ENCODE results near the gene SH3YL1. TPM values are rescaled to one million over a fixed set of nuclear protein-coding genes. Genes with fewer than 3 reads are reported as not detected.

The SH3YL1 gene
- total RNA-seq, 6 experiments from 2014 or later, result 9.9 to 14.2 (median 12.7) TPM

DNA sequence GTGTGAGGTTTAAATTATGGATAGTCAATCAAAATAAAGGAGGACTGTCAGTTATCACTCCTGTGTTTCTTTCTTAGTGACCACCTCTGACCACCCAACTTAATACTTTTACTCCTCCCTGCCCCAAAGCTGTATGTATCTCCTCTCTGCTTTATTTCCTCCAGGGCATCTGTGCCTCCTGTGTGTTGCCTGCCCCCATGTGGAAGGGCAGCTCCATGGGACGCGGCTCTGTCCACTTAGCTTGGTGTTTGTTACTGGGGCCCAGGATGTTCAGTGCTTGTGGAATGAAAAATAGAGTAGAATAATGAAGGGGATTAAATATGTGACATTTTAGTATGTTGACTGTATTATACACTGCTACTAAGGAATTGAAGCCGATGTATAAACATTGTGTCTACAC, 10.7 kb upstream of the SH3YL1 start:
- peaks cover 25% of the 10 kb centered on the region for H3K36me3 Mint-ChIP-seq (ENCODE audit: low read depth)
- no peaks in the 10 kb centered on the region; the same call in 1 of the 2 replicates for H3K27me3 Mint-ChIP-seq (ENCODE audit: insufficient read depth)
- TF ChIP-seq, protein P1, sequence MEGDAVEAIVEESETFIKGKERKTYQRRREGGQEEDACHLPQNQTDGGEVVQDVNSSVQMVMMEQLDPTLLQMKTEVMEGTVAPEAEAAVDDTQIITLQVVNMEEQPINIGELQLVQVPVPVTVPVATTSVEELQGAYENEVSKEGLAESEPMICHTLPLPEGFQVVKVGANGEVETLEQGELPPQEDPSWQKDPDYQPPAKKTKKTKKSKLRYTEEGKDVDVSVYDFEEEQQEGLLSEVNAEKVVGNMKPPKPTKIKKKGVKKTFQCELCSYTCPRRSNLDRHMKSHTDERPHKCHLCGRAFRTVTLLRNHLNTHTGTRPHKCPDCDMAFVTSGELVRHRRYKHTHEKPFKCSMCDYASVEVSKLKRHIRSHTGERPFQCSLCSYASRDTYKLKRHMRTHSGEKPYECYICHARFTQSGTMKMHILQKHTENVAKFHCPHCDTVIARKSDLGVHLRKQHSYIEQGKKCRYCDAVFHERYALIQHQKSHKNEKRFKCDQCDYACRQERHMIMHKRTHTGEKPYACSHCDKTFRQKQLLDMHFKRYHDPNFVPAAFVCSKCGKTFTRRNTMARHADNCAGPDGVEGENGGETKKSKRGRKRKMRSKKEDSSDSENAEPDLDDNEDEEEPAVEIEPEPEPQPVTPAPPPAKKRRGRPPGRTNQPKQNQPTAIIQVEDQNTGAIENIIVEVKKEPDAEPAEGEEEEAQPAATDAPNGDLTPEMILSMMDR (IDR thresholded peaks at IDR 0.05), result no peak
- DNase-seq, result no peak
- no peak overlapping the region for H3K27ac Mint-ChIP-seq
- peaks cover 16% of the 10 kb centered on the region for H3K4me1 Mint-ChIP-seq (ENCODE audit: low read depth)
- H3K4me3 Mint-ChIP-seq, result no peak overlapping the region
- no peaks in the 10 kb centered on the region for H3K9me3 Mint-ChIP-seq

DNA sequence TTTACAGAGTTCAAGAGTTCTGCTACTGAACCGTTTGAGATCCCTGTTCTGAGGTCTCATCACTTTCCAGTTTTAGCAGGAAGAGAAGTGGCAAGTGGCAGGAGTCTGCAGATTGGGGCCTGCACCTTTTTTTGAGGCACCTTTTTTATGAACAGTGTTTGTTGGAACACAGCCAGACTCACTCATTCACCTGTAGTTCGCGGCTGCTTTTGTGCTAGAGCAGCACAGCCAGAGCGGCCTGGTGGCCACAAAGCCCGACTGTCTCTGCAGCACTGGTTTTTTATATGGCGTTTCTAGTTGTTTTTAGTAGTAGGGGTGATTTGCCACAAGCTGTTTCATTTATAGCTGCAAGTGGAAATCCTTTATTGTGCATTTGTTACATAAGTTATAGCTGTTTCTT, 9.5 kb upstream of the SH3YL1 start:
- no peak overlapping the region for H3K4me3 Mint-ChIP-seq
- no peak overlapping the region for H3K27ac Mint-ChIP-seq
- peaks cover 24% of the 10 kb centered on the region for H3K4me1 Mint-ChIP-seq (ENCODE audit: low read depth)
- TF ChIP-seq, protein P1 (IDR thresholded peaks at IDR 0.05), result no peak
- H3K27me3 Mint-ChIP-seq (ENCODE audit: insufficient read depth), result no peaks in the 10 kb centered on the region; the same call in 1 of the 2 replicates
- H3K9me3 Mint-ChIP-seq, result no peaks in the 10 kb centered on the region
- peaks cover 25% of the 10 kb centered on the region for H3K36me3 Mint-ChIP-seq (ENCODE audit: low read depth)
- no peak for DNase-seq

GRCh38 chr2:271917-272316, 8.1 kb upstream of the SH3YL1 start:
- peaks cover 37% of the 10 kb centered on the region for H3K4me1 Mint-ChIP-seq (ENCODE audit: low read depth)
- H3K27me3 Mint-ChIP-seq (ENCODE audit: insufficient read depth), result no peaks in the 10 kb centered on the region; the same call in 1 of the 2 replicates
- DNase-seq, result no peak
- TF ChIP-seq, protein P1 (IDR thresholded peaks at IDR 0.05), result no peak
- H3K36me3 Mint-ChIP-seq (ENCODE audit: low read depth), result peaks cover 21% of the 10 kb centered on the region
- H3K4me3 Mint-ChIP-seq, result no peak overlapping the region
- H3K9me3 Mint-ChIP-seq, result no peaks in the 10 kb centered on the region
- H3K27ac Mint-ChIP-seq, result no peak overlapping the region

DNA sequence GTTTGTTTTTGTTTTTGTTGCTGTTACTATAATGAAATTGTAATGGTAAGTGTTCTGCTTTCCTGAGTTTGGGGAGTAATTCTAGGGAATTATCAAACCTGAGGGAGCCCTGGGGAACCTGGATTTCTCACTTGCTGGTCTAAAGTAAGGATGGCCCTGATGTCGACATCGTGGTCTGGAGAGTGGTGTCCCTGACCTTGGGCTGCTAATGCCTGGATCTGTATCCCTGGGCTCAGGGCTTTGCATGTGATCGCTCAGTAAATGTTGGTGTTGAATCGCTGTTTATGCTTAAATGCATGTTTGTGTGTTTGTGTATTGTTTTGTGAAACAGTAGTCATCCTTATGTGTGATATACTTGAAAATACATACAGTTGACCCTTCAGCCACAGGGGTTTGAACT, 7.0 kb upstream of the SH3YL1 start:
- peaks cover 21% of the 10 kb centered on the region for H3K36me3 Mint-ChIP-seq (ENCODE audit: low read depth)
- H3K27me3 Mint-ChIP-seq (ENCODE audit: insufficient read depth), result no peaks in the 10 kb centered on the region; the same call in 1 of the 2 replicates
- H3K4me3 Mint-ChIP-seq, result no peak overlapping the region
- peak overlapping the region; percentile 38; the same call in 1 of the 2 replicates for H3K27ac Mint-ChIP-seq
- DNase-seq, result no peak
- TF ChIP-seq, protein P1 (IDR thresholded peaks at IDR 0.05), result no peak
- no peaks in the 10 kb centered on the region for H3K9me3 Mint-ChIP-seq
- H3K4me1 Mint-ChIP-seq (ENCODE audit: low read depth), result peaks cover 47% of the 10 kb centered on the region

DNA sequence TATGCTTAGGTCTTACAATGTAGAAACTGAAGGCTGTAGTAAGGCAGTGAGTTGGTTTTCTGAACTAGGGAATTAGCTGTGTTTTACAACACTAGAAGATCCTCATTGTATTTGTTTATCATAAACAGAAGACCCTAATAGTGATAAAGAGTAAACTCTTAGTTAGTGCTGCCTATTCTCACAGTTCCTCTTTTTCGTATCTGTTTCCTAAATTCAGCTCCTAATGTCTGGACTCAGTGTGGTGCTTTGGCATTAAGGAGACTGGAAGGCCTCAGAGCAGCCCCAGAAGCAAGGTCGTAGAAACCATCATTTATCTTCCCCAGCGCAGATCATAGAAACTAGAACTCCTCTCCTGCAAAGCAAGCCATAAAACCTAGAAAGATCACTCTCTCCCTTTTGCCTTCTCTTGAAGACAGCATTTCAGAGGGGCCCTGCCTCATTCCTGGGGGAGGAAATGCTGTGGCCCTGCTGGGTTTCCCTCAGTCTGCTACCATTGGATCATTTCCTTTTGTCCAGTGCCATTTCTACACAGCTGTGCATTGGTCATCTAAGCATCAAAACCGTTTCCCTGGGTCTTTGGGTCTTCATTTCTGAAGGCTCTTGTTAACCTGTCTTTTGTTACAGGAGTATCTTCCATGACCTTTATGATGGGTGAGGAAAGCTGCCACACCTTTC, 5.7 kb upstream of the SH3YL1 start:
- Mint-ChIP-seq H3K4me1 (ENCODE audit: low read depth) (peaks cover 47% of the 10 kb centered on the region), H3K9me3 (no peaks in the 10 kb centered on the region), H3K27ac (no peak overlapping the region), H3K36me3 (ENCODE audit: low read depth) (peaks cover 19% of the 10 kb centered on the region), H3K27me3 (ENCODE audit: insufficient read depth) (no peaks in the 10 kb centered on the region; the same call in 1 of the 2 replicates), H3K4me3 (no peak overlapping the region)
- DNase-seq, result no peak
- TF ChIP-seq, protein P1 (IDR thresholded peaks at IDR 0.05), result no peak
